K562 (cell line): ENCODE measurements around the gene HTR1D. TPM values are rescaled to one million over a fixed set of nuclear protein-coding genes. Genes with fewer than 3 reads are reported as not detected.

Source experiments
- ATAC-seq: fragments of 200-7000 bp; cut with Tn5 transposase; 3 replicates; pipeline ENCODE4 v1.9.1; 2020; ENCODE audit warnings: moderate library complexity
- BruUV-seq: library from RNA; stranded (reverse); fragments of 400-500 nt; replicated peaks from 2 replicates; lab custom pipeline; 2021; lab: Mats Ljungman, UMichigan
- CTCF ChIA-PET: fragments of 300-600 bp; formaldehyde crosslinking; extraction: SDS; loops from one replicate; lab custom pipeline; 2021; ENCODE audit warnings: low intra/inter-chr PET ratio; lab: Yijun Ruan, JAX
- POLR2A ChIA-PET: fragments of 300-600, 350-650 bp; sonication (Branson Sonifier 250); formaldehyde crosslinking; extraction: SDS; loops from one replicate; lab custom pipeline; 2021; ENCODE audit warnings: antibody characterized with exemption, inconsistent platforms; lab: Yijun Ruan, JAX
- DNase-seq, 4 experiments: peaks; one replicate each; pipeline versions ENCODE4 v3.0.0 to v3.0.0-alpha.2; 2011 to 2018; ENCODE audit warnings: low spot score in 3 of 4, mixed read lengths in 3 of 4; ENCODE audit errors: extremely low read depth in 1 of 4
- FAIRE-seq: peaks from 2 replicates; lab custom pipeline; 2011; peaks lifted over from hg19 to GRCh38; lab: Jason Lieb, UNC
- H2AFZ ChIP-seq: 2 replicates; pipeline ENCODE4 v1.6.0; 2011; ENCODE audit warnings: low read depth, low read length, control low read depth, inconsistent platforms
- H3K27ac ChIP-seq: fragments of 200-600 bp; 3 replicates; pipeline ENCODE4 v1.8.0; 2011; ENCODE audit warnings: low read depth, mild to moderate bottlenecking, control low read depth, inconsistent platforms, low read length, moderate library complexity, mixed read lengths; ENCODE audit errors: extremely low read depth
- H3K27me3 ChIP-seq, 2 experiments: fragments of 300-600 bp in 1 of 2; 2 replicates in 1 of 2; 3 replicates in 1 of 2; pipeline versions ENCODE4 v1.6.0 to v1.8.0; 2011; ENCODE audit warnings: inconsistent platforms in 2 of 2, low read length in 2 of 2, mild to moderate bottlenecking in 1 of 2, mixed read lengths in 1 of 2, moderate library complexity in 1 of 2; ENCODE audit not compliant: control insufficient read depth in 2 of 2, insufficient read depth in 2 of 2
- H3K36me3 ChIP-seq: fragments of 300-600 bp; 3 replicates; pipeline ENCODE4 v1.8.0; 2011; ENCODE audit warnings: mild to moderate bottlenecking, low read length, inconsistent platforms; ENCODE audit not compliant: control insufficient read depth, insufficient read depth
- H3K4me1 ChIP-seq, 2 experiments: fragments of 200-600 bp in 1 of 2; replicated peaks in 1 of 2; 2 replicates in 1 of 2; 3 replicates in 1 of 2; pipeline versions ENCODE4 v1.5.1 to v1.8.0; 2011; ENCODE audit warnings: inconsistent platforms in 2 of 2, low read length in 2 of 2, mild to moderate bottlenecking in 1 of 2, mixed read lengths in 1 of 2, moderate library complexity in 1 of 2; ENCODE audit not compliant: control insufficient read depth in 2 of 2, insufficient read depth in 2 of 2
- H3K4me2 ChIP-seq: 2 replicates; pipeline ENCODE4 v1.6.1; 2011; ENCODE audit warnings: low read length, control low read depth, inconsistent platforms, mixed read lengths; ENCODE audit not compliant: insufficient read depth
- H3K4me3 ChIP-seq: fragments of 200-600 bp; sonication (generic), shearing (Covaris generic); 2 replicates; pipeline ENCODE4 v1.5.1; 2016; ENCODE audit warnings: control low read depth, inconsistent platforms
- H3K79me2 ChIP-seq: fragments of 200-600 bp; 3 replicates; pipeline ENCODE4 v1.8.0; 2011; ENCODE audit warnings: low read length, inconsistent platforms; ENCODE audit not compliant: control insufficient read depth, insufficient read depth
- H3K9ac ChIP-seq, 2 experiments: 2 replicates each; pipeline versions ENCODE4 v1.6.0 to v1.6.1; 2011; ENCODE audit warnings: low read depth in 2 of 2, low read length in 2 of 2, control low read depth in 1 of 2, inconsistent platforms in 1 of 2, mild to moderate bottlenecking in 1 of 2, mixed read lengths in 1 of 2; ENCODE audit not compliant: insufficient read depth in 1 of 2
- H3K9me1 ChIP-seq: one replicate; pipeline ENCODE4 v1.6.0; 2011; ENCODE audit warnings: inconsistent platforms, mild to moderate bottlenecking, low read length, moderate library complexity; ENCODE audit not compliant: control insufficient read depth, insufficient read depth
- H3K9me3 ChIP-seq: replicated peaks from 2 replicates; pipeline ENCODE4 v1.5.1; 2011; ENCODE audit warnings: low read depth, low read length, inconsistent platforms; ENCODE audit not compliant: control insufficient read depth, insufficient read depth
- H4K20me1 ChIP-seq: replicated peaks from 2 replicates; pipeline ENCODE4 v1.6.1; 2011; ENCODE audit warnings: low read length, inconsistent platforms, mixed read lengths; ENCODE audit not compliant: control insufficient read depth, insufficient read depth
- FOXP4 ChIP-seq: sonication (generic); formaldehyde crosslinking; IDR thresholded peaks from 2 replicates; pipeline ENCODE4 v1.8.0; 2022; ENCODE audit warnings: mild to moderate bottlenecking, missing genetic modification reagents, borderline replicate concordance
- HDAC3 ChIP-seq: fragments of 450-650 bp; IDR thresholded peaks from 2 replicates; pipeline ENCODE4 v1.6.1; 2018; ENCODE audit warnings: borderline replicate concordance, mild to moderate bottlenecking, moderate library complexity; ENCODE audit not compliant: partially characterized antibody
- HMG20A ChIP-seq: fragments of 450-650 bp; formaldehyde crosslinking; conservative IDR thresholded peaks from 2 replicates; pipeline ENCODE4 v1.4.0; 2020; ENCODE audit warnings: mild to moderate bottlenecking, mixed read lengths
- MTF1 ChIP-seq: fragments of 250-450 bp; sonication (Bioruptor Pico); IDR thresholded peaks from 2 replicates; pipeline ENCODE4 v1.9.0; 2021; ENCODE audit warnings: moderate library complexity, mild to moderate bottlenecking, inconsistent platforms, borderline replicate concordance
- NFE2L1 ChIP-seq: fragments of 450-650 bp; IDR thresholded peaks from 2 replicates; pipeline ENCODE4 v1.6.1; 2016; ENCODE audit warnings: missing genetic modification characterization, low read depth, mild to moderate bottlenecking, missing compliant biosample characterization, moderate library complexity, borderline replicate concordance
- NFIX ChIP-seq: fragments of 250-450 bp; sonication (Bioruptor Pico); IDR thresholded peaks from 2 replicates; pipeline ENCODE4 v1.4.0; 2020; ENCODE audit warnings: low read depth, mild to moderate bottlenecking, moderate library complexity
- PPARD ChIP-seq: fragments of 250-450 bp; sonication (Bioruptor Pico); IDR thresholded peaks from 2 replicates; pipeline ENCODE4 v1.8.0; 2022; ENCODE audit warnings: inconsistent platforms, mild to moderate bottlenecking, moderate library complexity
- SMAD1 ChIP-seq: fragments of 150-350 bp; IDR thresholded peaks from 2 replicates; pipeline ENCODE4 v1.6.1; 2014; ENCODE audit warnings: low read length, low read depth; ENCODE audit not compliant: partially characterized antibody
- SRSF3 ChIP-seq: fragments of 200-400 bp; formaldehyde crosslinking; IDR thresholded peaks from 2 replicates; pipeline ENCODE4 v1.6.1; 2016; ENCODE audit warnings: mild to moderate bottlenecking, low read length, moderate library complexity; ENCODE audit not compliant: insufficient read depth
- ZNF140 ChIP-seq: fragments of 250-450 bp; sonication (Bioruptor Pico); IDR thresholded peaks from 2 replicates; pipeline ENCODE4 v1.8.0; 2021; ENCODE audit warnings: moderate library complexity, mild to moderate bottlenecking, inconsistent platforms
- ZNF408 ChIP-seq: fragments of 250-450 bp; sonication (Bioruptor Pico); IDR thresholded peaks from 2 replicates; pipeline ENCODE4 v1.4.0; 2020; ENCODE audit warnings: low read depth, mild to moderate bottlenecking, moderate library complexity
- ZNF551 ChIP-seq: fragments of 250-450 bp; sonication (Bioruptor Pico); IDR thresholded peaks from 2 replicates; pipeline ENCODE4 v1.5.0; 2021; ENCODE audit warnings: mild to moderate bottlenecking, moderate library complexity
- ZNF695 ChIP-seq: fragments of 450-650 bp; formaldehyde crosslinking; IDR thresholded peaks from 2 replicates; pipeline ENCODE4 v1.4.0; 2020; ENCODE audit warnings: mild to moderate bottlenecking, moderate library complexity
- WGBS: fragments of 100-300 bp; shearing (Covaris generic); methylation state at CpG from one replicate; pipeline ENCODE4 v1.1.6; 2016; ENCODE audit warnings: low coverage, mixed read lengths; ENCODE audit not compliant: insufficient coverage; ENCODE audit errors: missing lambda C conversion rate; 5-methylcytosine and 5-hydroxymethylcytosine counted together
- in situ Hi-C: fragments of 300-500 bp; cut with MboI; formaldehyde crosslinking; loops from 4 replicates; pipeline ENCODE4 v1.15.0; 2018; ENCODE audit warnings: inconsistent platforms, mixed read lengths
- intact Hi-C: fragments of 100-400 bp; cut with micrococcal nuclease; formaldehyde crosslinking; loops from 2 replicates; pipeline ENCODE4 v1.14.2; 2022
- polyA plus RNA-seq, 8 experiments: library from polyadenylated mRNA; depleted of rRNA in 4 of 8; stranded (reverse) in 5 of 8; unstranded in 3 of 8; fragments of >200 nt; fragmentation: Nextera tagmentation in 2 of 8; fragmentation: Illumina TruSeq in 1 of 8; extraction: Ambion mirVana in 2 of 8; extraction: Trizol in 1 of 8; gene quantifications; 2 replicates each; pipeline versions ENCODE4 v1.2.1 to v1.2.3, GENCODE V29; 2011 to 2014; ENCODE audit warnings: inconsistent platforms in 1 of 8, missing spikeins in 1 of 8
- total RNA-seq, 7 experiments: library from RNA; depleted of rRNA in 6 of 7; stranded (reverse); fragments of >200 nt in 6 of 7; fragmentation: Illumina TruSeq in 2 of 7; extraction: Trizol in 2 of 7; gene quantifications; 2 replicates each; pipeline versions ENCODE4 v1.2.1 to v1.2.3, GENCODE V29; 2011 to 2021; ENCODE audit warnings: low replicate concordance in 1 of 7
- TF ChIP-seq, protein P1 (sequence below): fragments of 250-450 bp; sonication (Bioruptor Pico); IDR thresholded peaks from 2 replicates; pipeline ENCODE4 v1.5.1; 2021; ENCODE audit warnings: mild to moderate bottlenecking

HTR1D gene
- total and polyA plus RNA-seq, 9 of the 15 experiments (the other 6 are each of a cell fraction or from before 2014, with no cell fraction given): 0.03 to 0.09 (median 0.04) TPM; not detected in 4

DNA sequence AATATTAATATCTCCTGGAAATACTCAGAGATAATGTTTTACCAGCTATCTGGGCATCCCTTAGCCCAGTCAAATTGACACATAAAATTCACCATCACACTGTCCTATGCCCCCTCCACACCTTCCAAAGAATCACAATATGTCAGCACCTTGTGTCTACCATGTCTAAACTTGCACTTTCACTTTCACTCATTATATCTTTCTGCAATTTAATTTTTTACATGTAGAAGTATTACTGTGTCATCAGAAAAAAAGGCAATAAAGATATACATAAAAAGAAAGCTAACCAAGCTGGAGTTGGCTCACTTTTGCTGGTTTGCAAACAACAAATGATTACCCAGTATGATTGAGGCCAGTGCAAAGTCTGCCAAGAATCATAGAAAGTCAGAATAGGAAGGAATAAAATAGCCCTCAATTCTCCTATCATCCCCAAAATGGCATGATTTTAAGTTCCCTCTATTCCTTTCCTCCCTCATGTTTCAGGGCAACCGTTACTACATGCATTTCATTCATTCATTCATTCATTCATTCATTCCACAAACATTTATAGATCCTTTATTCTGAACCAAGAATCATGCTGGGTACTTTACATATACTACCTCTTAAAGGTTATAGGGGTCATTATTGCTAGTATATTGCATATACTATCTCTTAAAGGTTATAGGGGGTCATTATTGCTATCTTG lies 42.7 kb downstream of the HTR1D start (continued):
- TF ChIP-seq FOXP4 (CRISPR knock-in tag) (no peak), PPARD (CRISPR knock-in tag) (no peak), HMG20A (CRISPR knock-in tag) (no peak), NFIX (CRISPR knock-in tag) (no peak), ZNF695 (CRISPR knock-in tag) (no peak), SMAD1 (no peak)

- Histone ChIP-seq H4K20me1 (peaks cover 8% of the 10 kb centered on the region; the same call in 1 of the 2 replicates), H3K4me1 (peaks cover 18 to 23% of the 10 kb centered on the region in 2 experiments; a peak in 4 of 5 replicates), H3K27me3 (no peaks in the 10 kb centered on the region), H3K9ac (peak overlapping the region in 1 of 2 experiments; percentile 3; a peak in 1 of 4 replicates), H3K79me2 (peaks cover 18% of the 10 kb centered on the region), H3K36me3 (no peaks in the 10 kb centered on the region), H3K9me1 (no peaks in the 10 kb centered on the region), H2AFZ (peak overlapping the region; percentile 43; the same call in 1 of the 2 replicates), H3K4me3 (no peak overlapping the region), H3K4me2 (no peak overlapping the region), H3K9me3 (no peaks in the 10 kb centered on the region), H3K27ac (peak overlapping the region; percentile 12; the same call in 2 of the 3 replicates)
- CTCF ChIA-PET: no interaction called here
- in situ Hi-C loops: no loop called here
- WGBS: 45% methylated on average over 4 of the region's 4 CpGs
- ATAC-seq: no peak
- BruUV-seq: no TSS peak
- FAIRE-seq: no peak
- DNase-seq: no peak
- intact Hi-C loops: no loop called here
- POLR2A ChIA-PET: no interaction called here
- TF ChIP-seq MTF1: no peak
- no peak for TF ChIP-seq HDAC3
- no peak for TF ChIP-seq ZNF140
- TF ChIP-seq ZNF408 (CRISPR knock-in tag): no peak
- no peak for TF ChIP-seq NFE2L1
- TF ChIP-seq SRSF3: no peak
- TF ChIP-seq, protein P1, sequence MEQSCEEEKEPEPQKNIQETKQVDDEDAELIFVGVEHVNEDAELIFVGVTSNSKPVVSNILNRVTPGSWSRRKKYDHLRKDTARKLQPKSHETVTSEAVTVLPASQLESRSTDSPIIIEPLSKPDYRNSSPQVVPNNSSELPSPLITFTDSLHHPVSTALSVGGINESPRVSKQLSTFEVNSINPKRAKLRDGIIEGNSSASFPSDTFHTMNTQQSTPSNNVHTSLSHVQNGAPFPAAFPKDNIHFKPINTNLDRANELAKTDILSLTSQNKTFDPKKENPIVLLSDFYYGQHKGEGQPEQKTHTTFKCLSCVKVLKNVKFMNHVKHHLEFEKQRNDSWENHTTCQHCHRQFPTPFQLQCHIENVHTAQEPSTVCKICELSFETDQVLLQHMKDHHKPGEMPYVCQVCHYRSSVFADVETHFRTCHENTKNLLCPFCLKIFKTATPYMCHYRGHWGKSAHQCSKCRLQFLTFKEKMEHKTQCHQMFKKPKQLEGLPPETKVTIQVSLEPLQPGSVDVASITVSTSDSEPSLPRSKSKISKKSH (CRISPR knock-in tag): no peak
- no peak for TF ChIP-seq ZNF551
These were observed 46.0 kb downstream of the HTR1D start for GRCh38 chr1:23171181-23171755.
